Pulmonary artery endothelial cell (primary cell): ENCODE measurements around the gene TPT1. TPM values are rescaled to one million over a fixed set of nuclear protein-coding genes. Genes with fewer than 3 reads are reported as not detected.

Source experiments
- DNase-seq: peaks from one replicate; pipeline ENCODE4 v3.0.0-alpha.2; 2011; ENCODE audit warnings: low read depth, low spot score
- total RNA-seq: library from RNA; depleted of rRNA; stranded (reverse); fragments of >200 nt; gene quantifications from 2 replicates; pipeline ENCODE4 v1.2.3, GENCODE V29; 2014

The TPT1 gene
- total RNA-seq, 1 donor from 2014 or later: 2,284 TPM

GRCh38 chr13:45333977-45334922, 6.7 kb downstream of the TPT1 start:
- no peak for DNase-seq

GRCh38 chr13:45333251-45333976, 7.6 kb downstream of the TPT1 start:
- no peak for DNase-seq

- no peak for DNase-seq
These were observed 8.2 kb downstream of the TPT1 start for GRCh38 chr13:45332831-45333219.

- DNase-seq: no peak
These were observed 8.8 kb downstream of the TPT1 start for GRCh38 chr13:45332036-45332830.

GRCh38 chr13:45331692-45332035, 9.3 kb downstream of the TPT1 start:
- no peak for DNase-seq

GRCh38 chr13:45331123-45331619, 9.8 kb downstream of the TPT1 start:
- no peak for DNase-seq

GRCh38 chr13:45328661-45329111, 12.3 kb downstream of the TPT1 start:
- no peak for DNase-seq

GRCh38 chr13:45327253-45327955, 13.6 kb downstream of the TPT1 start:
- no peak for DNase-seq

- DNase-seq: no peak
These were observed 15.2 kb downstream of the TPT1 start for GRCh38 chr13:45325806-45326205.

GRCh38 chr13:45320876-45321629, 19.9 kb downstream of the TPT1 start:
- no peak for DNase-seq

GRCh38 chr13:45316996-45317395, 24.0 kb downstream of the TPT1 start:
- no peak for DNase-seq

- no peak for DNase-seq
These were observed 24.6 kb downstream of the TPT1 start for GRCh38 chr13:45316338-45316737.

GRCh38 chr13:45315520-45316167, 25.3 kb downstream of the TPT1 start:
- DNase-seq: no peak

- no peak for DNase-seq
These were observed 26.2 kb downstream of the TPT1 start for GRCh38 chr13:45314822-45315221.

GRCh38 chr13:45310341-45311131, 30.4 kb downstream of the TPT1 start:
- DNase-seq: no peak

- DNase-seq: no peak
These were observed 34.0 kb downstream of the TPT1 start for GRCh38 chr13:45306966-45307365.

GRCh38 chr13:45305079-45305478, 35.9 kb downstream of the TPT1 start:
- no peak for DNase-seq

- no peak for DNase-seq
These were observed 37.1 kb downstream of the TPT1 start for GRCh38 chr13:45303866-45304265.

GRCh38 chr13:45303026-45303425, 38.0 kb downstream of the TPT1 start:
- DNase-seq: no peak
